PC-9 (cell line): ENCODE measurements around the gene RNF8. TPM values are rescaled to one million over a fixed set of nuclear protein-coding genes. Genes with fewer than 3 reads are reported as not detected.

Experiments
- BruUV-seq: library from RNA; stranded (reverse); fragments of 400-500 nt; replicated peaks from 2 replicates; lab custom pipeline; 2021; lab: Mats Ljungman, UMichigan
- CTCF ChIA-PET: fragments of 300-600 bp; sonication (Branson Sonifier 250); formaldehyde crosslinking; loops from one replicate; lab custom pipeline; 2022; ENCODE audit warnings: antibody characterized with exemption; lab: Charles Lee
- POLR2A ChIA-PET: fragments of 300-600 bp; sonication (Branson Sonifier 250); formaldehyde crosslinking; loops from one replicate; lab custom pipeline; 2022; ENCODE audit warnings: antibody characterized with exemption; ENCODE audit not compliant: unreplicated experiment; lab: Charles Lee
- DNase-seq, 2 experiments: peaks; one replicate each; pipeline versions ENCODE4 v3.0.0 to v3.0.0-alpha.2; 2015 to 2022; ENCODE audit warnings: mixed read lengths in 1 of 2
- H2AFZ ChIP-seq: fragments of 200-600 bp; sonication (generic); 2 replicates; pipeline ENCODE4 v1.8.1; 2017; ENCODE audit warnings: antibody characterized with exemption
- H3F3A ChIP-seq: fragments of 200-600 bp; sonication (generic); 2 replicates; pipeline ENCODE4 v1.8.1; 2017; ENCODE audit warnings: antibody characterized with exemption, mild to moderate bottlenecking, low read depth; ENCODE audit not compliant: insufficient read depth
- H3K27ac ChIP-seq: fragments of 200-600 bp; sonication (generic); 2 replicates; pipeline ENCODE4 v1.6.1; 2016; ENCODE audit warnings: mixed run types
- H3K27me3 ChIP-seq: fragments of 200-600 bp; sonication (generic); 2 replicates; pipeline ENCODE4 v1.6.1; 2016; ENCODE audit warnings: low read depth, mixed run types; ENCODE audit not compliant: insufficient read depth
- H3K36me3 ChIP-seq: fragments of 200-600 bp; sonication (generic); 2 replicates; pipeline ENCODE4 v1.6.1; 2016; ENCODE audit warnings: low read depth, mixed run types
- H3K4me1 ChIP-seq: fragments of 200-600 bp; sonication (generic); replicated peaks from 2 replicates; pipeline ENCODE4 v1.6.1; 2016; ENCODE audit warnings: mixed run types; ENCODE audit not compliant: insufficient read depth
- H3K4me2 ChIP-seq: fragments of 200-600 bp; sonication (generic); 2 replicates; pipeline ENCODE4 v1.6.1; 2017; ENCODE audit warnings: mixed run types
- H3K4me3 ChIP-seq: fragments of 200-600 bp; sonication (generic); 2 replicates; pipeline ENCODE4 v1.6.1; 2016; ENCODE audit warnings: mixed run types
- H3K79me2 ChIP-seq: fragments of 200-600 bp; sonication (generic); 2 replicates; pipeline ENCODE4 v1.6.1; 2017; ENCODE audit warnings: low read depth, mixed run types
- H3K9me2 ChIP-seq: fragments of 200-600 bp; sonication (generic); 2 replicates; pipeline ENCODE4 v1.8.1; 2017; ENCODE audit warnings: mild to moderate bottlenecking; ENCODE audit not compliant: insufficient read depth
- H3K9me3 ChIP-seq: fragments of 200-600 bp; sonication (generic); 2 replicates; pipeline ENCODE4 v1.8.1; 2016; ENCODE audit warnings: low read depth; ENCODE audit not compliant: insufficient read depth
- H4K20me1 ChIP-seq: fragments of 200-600 bp; sonication (generic); 2 replicates; pipeline ENCODE4 v1.8.1; 2017; ENCODE audit not compliant: insufficient read depth
- CTCF ChIP-seq: fragments of 200-600 bp; sonication (generic); conservative IDR thresholded peaks from 2 replicates; pipeline ENCODE4 v1.6.1; 2017; ENCODE audit warnings: mixed run types, antibody characterized with exemption, mild to moderate bottlenecking, moderate library complexity
- EZH2 ChIP-seq: fragments of 200-600 bp; sonication (generic); IDR thresholded peaks from 2 replicates; pipeline ENCODE4 v1.8.0; 2017; ENCODE audit warnings: antibody characterized with exemption, low read depth
- intact Hi-C: fragments of 100-400 bp; cut with micrococcal nuclease; formaldehyde crosslinking; loops from one replicate; pipeline ENCODE4 v1.10.0; 2022; ENCODE audit not compliant: unreplicated experiment
- total RNA-seq: library from RNA; stranded (reverse); gene quantifications from 2 replicates; pipeline ENCODE4 v1.2.3, GENCODE V29; 2021

RNF8 gene
- total RNA-seq, 1 experiment from 2014 or later: 17.5 TPM

DNA sequence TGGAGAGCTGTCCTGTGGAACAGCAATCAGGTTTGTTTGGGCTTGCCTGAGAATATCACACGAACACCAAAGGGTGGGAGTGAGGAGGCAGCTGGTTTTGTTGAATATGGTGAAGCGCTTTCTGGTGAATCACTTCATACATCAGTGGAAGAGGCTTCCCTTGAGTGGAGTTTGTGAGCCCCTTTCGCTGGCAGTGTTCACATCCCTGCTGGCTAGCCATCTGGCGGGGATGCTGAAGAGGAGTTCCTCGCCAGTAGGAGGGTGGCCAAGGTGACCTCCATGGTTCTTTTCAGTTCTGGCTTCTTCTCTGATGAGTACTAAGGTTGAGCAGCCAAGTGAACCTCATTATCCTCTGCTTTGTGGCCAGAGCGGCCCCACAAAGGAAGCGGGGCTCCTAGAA is 37.7 kb upstream of the RNF8 start:
- DNase-seq: no peak
- ChIA-PET POLR2A (no interaction called here), CTCF (no interaction called here)
- Histone ChIP-seq H3K27me3 (no peaks in the 10 kb centered on the region), H3K36me3 (peaks cover 20% of the 10 kb centered on the region), H3K27ac (no peak overlapping the region), H3K9me2 (no peaks in the 10 kb centered on the region), H4K20me1 (no peaks in the 10 kb centered on the region), H3K9me3 (no peaks in the 10 kb centered on the region), H3K4me3 (no peak overlapping the region), H2AFZ (no peak overlapping the region), H3K79me2 (no peaks in the 10 kb centered on the region), H3K4me1 (peaks cover 16% of the 10 kb centered on the region), H3F3A (peaks cover 17% of the 10 kb centered on the region; the same call in 1 of the 2 replicates), H3K4me2 (no peak overlapping the region)
- TF ChIP-seq CTCF (no peak), EZH2 (no peak)
- intact Hi-C loops: loop anchor here (5.0 kb wide), 1 partner anchor 109 kb away; no protein-coding TSS in a partner anchor
- BruUV-seq: no TSS peak

- intact Hi-C loops: loop anchor here (5.0 kb wide), 1 partner anchor 110 kb away; no protein-coding TSS in a partner anchor
- H3K27ac ChIP-seq: no peak overlapping the region
- peaks cover 16% of the 10 kb centered on the region for H3K4me1 ChIP-seq
- no peaks in the 10 kb centered on the region for H3K9me3 ChIP-seq
- no peak overlapping the region for H2AFZ ChIP-seq
- H3K4me2 ChIP-seq: no peak overlapping the region
- no peaks in the 10 kb centered on the region for H4K20me1 ChIP-seq
- ChIA-PET POLR2A (no interaction called here), CTCF (no interaction called here)
- H3K27me3 ChIP-seq: no peaks in the 10 kb centered on the region
- no TSS peak for BruUV-seq
- no peaks in the 10 kb centered on the region for H3K9me2 ChIP-seq
- TF ChIP-seq CTCF: no peak
- no peak for TF ChIP-seq EZH2
- peaks cover 17% of the 10 kb centered on the region; the same call in 1 of the 2 replicates for H3F3A ChIP-seq
- no peaks in the 10 kb centered on the region for H3K79me2 ChIP-seq
- no peak for DNase-seq
- H3K4me3 ChIP-seq: no peak overlapping the region
- H3K36me3 ChIP-seq: peaks cover 21% of the 10 kb centered on the region; the same call in 1 of the 2 replicates
Observed at GRCh38 chr6:37317312-37318038, 36.3 kb upstream of the RNF8 start.

DNA sequence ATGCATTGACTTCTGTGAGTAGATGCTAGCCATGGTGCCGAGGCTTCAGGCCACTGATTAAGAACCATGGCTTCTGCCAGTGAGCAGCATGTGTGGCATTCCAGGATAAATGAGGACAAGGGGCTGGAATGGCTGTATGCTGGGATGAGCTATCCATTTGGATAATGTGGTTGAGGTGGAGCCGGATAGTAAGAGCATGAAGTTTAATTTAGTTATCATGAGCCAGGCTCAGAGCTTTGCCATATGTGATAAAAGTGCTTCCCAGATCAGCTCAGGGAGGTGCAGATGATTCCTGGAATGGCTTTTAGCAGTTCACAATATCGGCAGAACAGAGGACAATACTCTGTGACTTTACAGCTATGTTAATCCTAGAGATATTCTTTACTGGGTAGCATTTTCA is 34.6 kb upstream of the RNF8 start:
- Histone ChIP-seq H4K20me1 (no peaks in the 10 kb centered on the region), H3K79me2 (no peaks in the 10 kb centered on the region), H3K27ac (peak overlapping the region; percentile 56), H3K36me3 (peaks cover 21% of the 10 kb centered on the region; the same call in 1 of the 2 replicates), H3K9me2 (no peaks in the 10 kb centered on the region), H3F3A (peaks cover 17% of the 10 kb centered on the region; the same call in 1 of the 2 replicates), H3K9me3 (no peaks in the 10 kb centered on the region), H3K27me3 (no peaks in the 10 kb centered on the region), H2AFZ (no peak overlapping the region), H3K4me2 (no peak overlapping the region), H3K4me3 (no peak overlapping the region), H3K4me1 (peaks cover 16% of the 10 kb centered on the region)
- no TSS peak for BruUV-seq
- intact Hi-C loops: loop anchor here (5.0 kb wide), 1 partner anchor 112 kb away; no protein-coding TSS in a partner anchor
- TF ChIP-seq EZH2 (no peak), CTCF (no peak)
- DNase-seq: no peak
- ChIA-PET CTCF (interaction anchor here (1.9 kb wide), 1 partner anchor 15 kb away, joined by 3 read pairs; no protein-coding TSS in a partner anchor), POLR2A (no interaction called here)
